Natural killer cell (primary cell): Measurements from ENCODE around the gene C1orf50. TPM values are rescaled to one million over a fixed set of nuclear protein-coding genes. Genes with fewer than 3 reads are reported as not detected.

Experiments used
- ATAC-seq, 3 donors: fragments of 150-1000 bp in 2 of 3; fragments of 200-7000 bp in 1 of 3; cut with Tn5 transposase; 1 replicate in 1 of 3; 2 replicates in 2 of 3; pipeline ENCODE4 v1.10.0; 2021; ENCODE audit warnings: mild to moderate bottlenecking in 2 of 3, moderate library complexity in 2 of 3
- DNase-seq, 2 donors: peaks; one replicate each; pipeline versions ENCODE4 v3.0.0 to v3.0.0-alpha.2; 2013 to 2021; ENCODE audit warnings: mixed read lengths in 1 of 2
- H3K27ac ChIP-seq: one replicate; pipeline ENCODE4 v1.5.1; 2013; ENCODE audit warnings: mild to moderate bottlenecking, low read length
- H3K27me3 ChIP-seq: one replicate; pipeline ENCODE4 v1.6.1; 2013; ENCODE audit warnings: low read length; ENCODE audit not compliant: control insufficient read depth, insufficient read depth
- H3K36me3 ChIP-seq: one replicate; pipeline ENCODE4 v1.6.1; 2013; ENCODE audit warnings: low read length; ENCODE audit not compliant: control insufficient read depth, insufficient read depth
- H3K4me1 ChIP-seq: one replicate; pipeline ENCODE4 v1.6.1; 2013; ENCODE audit warnings: low read length; ENCODE audit not compliant: control insufficient read depth, insufficient read depth
- H3K4me3 ChIP-seq: one replicate; pipeline ENCODE4 v1.5.1; 2013; ENCODE audit warnings: low read length
- H3K9me3 ChIP-seq: one replicate; pipeline ENCODE4 v1.6.1; 2013; ENCODE audit warnings: low read length; ENCODE audit not compliant: control insufficient read depth, insufficient read depth
- H3K27ac Mint-ChIP-seq, 2 donors: one replicate each; pipeline ENCODE4 v1.8.0; 2022; ENCODE audit warnings: mild to moderate bottlenecking in 2 of 2, mixed read lengths in 2 of 2, moderate library complexity in 1 of 2
- H3K27me3 Mint-ChIP-seq, 2 donors: one replicate each; pipeline ENCODE4 v1.8.0; 2022; ENCODE audit warnings: low read depth in 2 of 2, mixed read lengths in 2 of 2
- H3K36me3 Mint-ChIP-seq: one replicate; pipeline ENCODE4 v1.8.0; 2022; ENCODE audit warnings: mixed read lengths
- H3K4me1 Mint-ChIP-seq, 2 donors: one replicate each; pipeline ENCODE4 v1.8.0; 2022; ENCODE audit warnings: mixed read lengths in 2 of 2
- H3K4me3 Mint-ChIP-seq: one replicate; pipeline ENCODE4 v1.8.0; 2022; ENCODE audit warnings: mild to moderate bottlenecking, moderate library complexity, mixed read lengths
- H3K9me3 Mint-ChIP-seq, 2 donors: one replicate each; pipeline ENCODE4 v1.8.0; 2022; ENCODE audit warnings: mixed read lengths in 2 of 2
- WGBS: methylation state at CpG from one replicate; pipeline ENCODE4 v1.1.7; 2013; ENCODE audit warnings: missing lambda C conversion rate; ENCODE audit not compliant: insufficient coverage; 5-methylcytosine and 5-hydroxymethylcytosine counted together
- intact Hi-C: fragments of 100-400 bp; cut with micrococcal nuclease; formaldehyde crosslinking; loops from one replicate; pipeline ENCODE4 v1.14.2; 2022
- total RNA-seq, 4 donors: library from RNA; stranded (reverse); fragments of 120-200 nt in 1 of 4; gene quantifications; one replicate each; pipeline versions ENCODE4 v1.2.3 to v1.2.4, GENCODE V29; 2013 to 2022
- TF ChIP-seq, protein P1 (sequence below): fragments of 200-600 bp; IDR thresholded peaks from one replicate; pipeline ENCODE4 v1.8.0; 2022; ENCODE audit warnings: antibody characterized with exemption

The C1orf50 gene
- total RNA-seq, 3 donors from 2014 or later (not counting 1 experiment from before 2014, with no cell fraction given): 10.1 to 17.1 (median 12.7) TPM

DNA sequence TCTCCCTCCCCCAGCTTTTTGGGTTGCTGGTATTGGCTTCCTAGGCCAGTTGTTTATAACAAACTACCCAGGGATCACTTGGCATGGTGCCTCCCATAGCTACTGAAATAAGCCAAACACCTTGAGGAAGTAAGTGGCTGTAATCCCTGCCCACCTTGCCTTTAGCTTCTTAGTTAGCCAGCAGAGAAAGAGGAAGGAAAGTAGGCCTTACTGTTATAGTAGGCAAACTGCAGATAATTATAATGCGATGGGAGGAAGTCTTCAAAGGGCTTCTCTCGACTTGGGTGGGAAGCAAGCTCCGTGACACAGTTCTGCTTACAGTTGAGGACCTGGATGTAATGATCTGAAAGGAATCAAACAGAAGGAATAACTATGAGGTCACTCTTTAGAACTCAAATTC is 8.4 kb upstream of the C1orf50 start:
- intact Hi-C loops: no loop called here
- no peaks in the 10 kb centered on the region for H3K27me3 ChIP-seq
- TF ChIP-seq, protein P1, sequence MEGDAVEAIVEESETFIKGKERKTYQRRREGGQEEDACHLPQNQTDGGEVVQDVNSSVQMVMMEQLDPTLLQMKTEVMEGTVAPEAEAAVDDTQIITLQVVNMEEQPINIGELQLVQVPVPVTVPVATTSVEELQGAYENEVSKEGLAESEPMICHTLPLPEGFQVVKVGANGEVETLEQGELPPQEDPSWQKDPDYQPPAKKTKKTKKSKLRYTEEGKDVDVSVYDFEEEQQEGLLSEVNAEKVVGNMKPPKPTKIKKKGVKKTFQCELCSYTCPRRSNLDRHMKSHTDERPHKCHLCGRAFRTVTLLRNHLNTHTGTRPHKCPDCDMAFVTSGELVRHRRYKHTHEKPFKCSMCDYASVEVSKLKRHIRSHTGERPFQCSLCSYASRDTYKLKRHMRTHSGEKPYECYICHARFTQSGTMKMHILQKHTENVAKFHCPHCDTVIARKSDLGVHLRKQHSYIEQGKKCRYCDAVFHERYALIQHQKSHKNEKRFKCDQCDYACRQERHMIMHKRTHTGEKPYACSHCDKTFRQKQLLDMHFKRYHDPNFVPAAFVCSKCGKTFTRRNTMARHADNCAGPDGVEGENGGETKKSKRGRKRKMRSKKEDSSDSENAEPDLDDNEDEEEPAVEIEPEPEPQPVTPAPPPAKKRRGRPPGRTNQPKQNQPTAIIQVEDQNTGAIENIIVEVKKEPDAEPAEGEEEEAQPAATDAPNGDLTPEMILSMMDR: no peak
- H3K9me3 ChIP-seq: no peaks in the 10 kb centered on the region
- H3K27ac Mint-ChIP-seq: no peak overlapping the region
- DNase-seq (no peak), ATAC-seq (no peak)
- H3K4me3 ChIP-seq: no peak overlapping the region
- 40% methylated on average over 3 of the region's 3 CpGs for WGBS
- no peak overlapping the region for H3K4me3 Mint-ChIP-seq
- H3K27ac ChIP-seq: no peak overlapping the region
- H3K27me3 Mint-ChIP-seq: no peaks in the 10 kb centered on the region
- peaks cover 23% of the 10 kb centered on the region for H3K36me3 Mint-ChIP-seq
- H3K4me1 Mint-ChIP-seq: peaks cover 5 to 13% of the 10 kb centered on the region in 2 donors
- peaks cover 49% of the 10 kb centered on the region for H3K36me3 ChIP-seq
- H3K4me1 ChIP-seq: no peaks in the 10 kb centered on the region
- H3K9me3 Mint-ChIP-seq: no peaks in the 10 kb centered on the region

GRCh38 chr1:42759114-42759513 is 7.9 kb upstream of the C1orf50 start:
- no peak overlapping the region for H3K27ac Mint-ChIP-seq
- intact Hi-C loops: no loop called here
- no peak overlapping the region for H3K27ac ChIP-seq

DNA sequence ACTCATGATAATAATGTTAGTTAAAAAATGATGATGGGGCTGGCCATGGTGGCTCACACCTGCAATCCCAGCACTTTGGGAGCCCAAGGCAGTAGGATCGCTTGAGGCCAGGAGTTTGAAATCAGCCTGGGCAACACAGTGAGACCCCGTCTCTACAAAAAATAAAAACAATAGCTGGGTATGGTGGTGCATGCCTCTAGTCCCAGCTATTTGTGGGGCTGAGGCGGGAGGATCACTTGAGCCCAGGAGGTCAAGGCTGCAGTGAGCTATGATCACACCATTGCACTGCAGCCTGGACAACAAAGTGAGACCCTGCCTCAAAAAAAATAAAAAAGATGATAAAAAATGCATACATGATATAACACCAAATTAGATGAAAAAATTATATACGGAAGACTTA is 5.5 kb upstream of the C1orf50 start:
- Mint-ChIP-seq H3K27me3 (no peaks in the 10 kb centered on the region), H3K4me3 (no peak overlapping the region), H3K9me3 (no peaks in the 10 kb centered on the region), H3K4me1 (peaks cover 5 to 7% of the 10 kb centered on the region in 2 donors), H3K27ac (no peak overlapping the region), H3K36me3 (peaks cover 6% of the 10 kb centered on the region)
- Histone ChIP-seq H3K36me3 (peaks cover 25% of the 10 kb centered on the region), H3K4me1 (peaks cover 15% of the 10 kb centered on the region), H3K9me3 (no peaks in the 10 kb centered on the region), H3K27me3 (no peaks in the 10 kb centered on the region), H3K4me3 (no peak overlapping the region), H3K27ac (no peak overlapping the region)
- ATAC-seq (no peak), DNase-seq (no peak)
- TF ChIP-seq, protein P1: no peak
- intact Hi-C loops: no loop called here
- 100% methylated on average over 3 of the region's 4 CpGs for WGBS

More at GRCh38 chr1:42759114-42759513, 7.9 kb upstream of the C1orf50 start:
- TF ChIP-seq, protein P1: no peak
- no peaks in the 10 kb centered on the region for H3K4me1 ChIP-seq
- no peak for ATAC-seq
- no peaks in the 10 kb centered on the region for H3K27me3 ChIP-seq
- no peak for DNase-seq
- Mint-ChIP-seq H3K4me3 (no peak overlapping the region), H3K27me3 (no peaks in the 10 kb centered on the region), H3K36me3 (peaks cover 20% of the 10 kb centered on the region), H3K9me3 (no peaks in the 10 kb centered on the region), H3K4me1 (peaks cover 5 to 13% of the 10 kb centered on the region in 2 donors)
- no peaks in the 10 kb centered on the region for H3K9me3 ChIP-seq
- peaks cover 45% of the 10 kb centered on the region for H3K36me3 ChIP-seq
- 71% methylated on average over 9 of the region's 9 CpGs for WGBS
- H3K4me3 ChIP-seq: no peak overlapping the region

DNA sequence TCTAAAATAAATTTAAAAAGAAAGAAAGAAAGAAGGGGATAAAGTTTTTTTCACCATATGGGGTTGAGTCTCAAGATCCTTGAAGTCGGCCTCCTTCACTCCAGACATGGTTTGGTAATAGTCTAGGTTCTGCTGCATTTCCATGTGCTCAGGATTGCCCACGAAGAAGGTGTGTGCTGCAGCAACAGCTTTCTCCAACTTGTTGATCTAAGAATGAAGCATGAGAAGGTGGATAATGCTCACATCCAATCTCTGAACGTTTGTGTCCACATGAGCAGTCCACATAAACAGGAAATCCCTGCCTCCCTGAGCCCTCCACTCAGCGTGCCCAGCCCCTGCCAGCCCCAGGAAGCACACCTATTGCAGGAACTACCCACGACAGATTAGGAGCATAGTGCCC is 4.8 kb upstream of the C1orf50 start:
- DNase-seq: no peak
- no peak overlapping the region for H3K4me3 Mint-ChIP-seq
- WGBS: 61% methylated on average over 5 of the region's 5 CpGs
- H3K36me3 ChIP-seq: peaks cover 20% of the 10 kb centered on the region
- peaks cover 1% of the 10 kb centered on the region for H3K36me3 Mint-ChIP-seq
- intact Hi-C loops: no loop called here
- peaks cover under 1 to 5% of the 10 kb centered on the region in 2 donors for H3K4me1 Mint-ChIP-seq
- TF ChIP-seq, protein P1: no peak
- no peak overlapping the region for H3K27ac ChIP-seq
- peaks cover 15% of the 10 kb centered on the region for H3K4me1 ChIP-seq
- no peak for ATAC-seq
- no peak overlapping the region for H3K27ac Mint-ChIP-seq
- H3K27me3 ChIP-seq: no peaks in the 10 kb centered on the region
- no peaks in the 10 kb centered on the region for H3K9me3 Mint-ChIP-seq
- H3K9me3 ChIP-seq: no peaks in the 10 kb centered on the region
- H3K27me3 Mint-ChIP-seq: no peaks in the 10 kb centered on the region
- H3K4me3 ChIP-seq: no peak overlapping the region
